Activated T-cell treated with anti-CD3 and anti-CD28 coated beads, Interleukin-2, amount 50 U/mL, for 48 hours (primary cell): ENCODE results near the gene ANKRD13A.
"Not testable (repeated sequence)": the region's sequence is repeated elsewhere in the genome, so short reads cannot be mapped to it uniquely, and the experiment has no call there.

Experiments used
- DNase-seq, 2 experiments: peaks; one replicate each; pipeline ENCODE4 v3.0.0-alpha.2; 2020

ANKRD13A gene

DNA sequence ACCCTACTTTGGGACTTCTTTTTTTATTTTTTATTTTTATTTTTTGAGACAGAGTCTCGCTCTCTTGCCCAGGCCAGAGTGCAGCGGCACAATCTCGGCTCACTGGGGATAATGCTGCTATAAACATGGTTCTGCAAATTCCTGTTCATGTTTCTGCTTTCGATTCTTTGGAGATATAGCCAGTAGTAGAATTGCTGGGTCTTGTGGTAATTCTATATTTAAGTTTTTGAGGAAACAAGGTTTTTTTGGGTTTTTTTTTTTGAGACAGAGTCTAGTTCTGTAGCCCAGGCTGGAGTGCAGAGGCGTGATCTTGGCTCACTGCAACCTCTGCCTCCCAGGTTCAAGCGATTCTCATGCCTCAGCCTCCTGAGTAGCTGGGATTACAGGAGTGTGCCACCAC lies 89.0 kb downstream of the ANKRD13A start:
- DNase-seq: not testable (repeated sequence)

DNA sequence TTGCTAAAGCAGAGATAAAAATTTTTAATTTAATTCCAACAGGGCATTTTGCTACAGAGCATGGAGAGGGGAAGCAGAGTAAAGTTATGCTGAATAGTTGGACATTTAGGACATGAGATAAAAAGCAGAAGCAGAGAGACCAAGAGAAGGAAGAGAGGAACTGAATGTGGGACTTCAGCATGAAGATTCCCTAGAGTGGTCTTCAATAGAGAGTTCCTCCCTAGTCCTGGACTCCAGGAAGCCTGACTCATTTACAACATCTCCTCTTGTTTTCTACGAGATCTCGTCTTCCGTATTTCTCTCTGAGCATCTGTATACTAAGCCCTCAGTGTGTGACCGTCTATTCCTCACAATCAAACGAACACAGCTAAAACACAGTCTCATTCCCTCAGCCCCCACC lies 89.7 kb downstream of the ANKRD13A start:
- DNase-seq: no peak
